ENCODE measurements around the gene TMEM184C. TPM values are rescaled to one million over a fixed set of nuclear protein-coding genes. Genes with fewer than 3 reads are reported as not detected.
A peak's percentile ranks its signal among the peaks of the same experiment; 100 is the strongest.

The TMEM184C gene
- total and polyA plus RNA-seq, 2 donors (not counting 1 experiment from before 2014, with no cell fraction given): 4.9 to 27.5 TPM

- no peak overlapping the region for H3K4me2 ChIP-seq (replicated peaks; ENCODE audit: low read depth, low read length, poor library complexity, severe bottlenecking)
- H3K4me1 ChIP-seq (ENCODE audit: control insufficient read depth in 2 of 2, insufficient read depth in 2 of 2, low read length in 2 of 2): no peaks in the 10 kb centered on the region
- no peaks in the 10 kb centered on the region for H3K27me3 Mint-ChIP-seq
- H3K4me1 Mint-ChIP-seq: peaks cover 8% of the 10 kb centered on the region
- DNase-seq (no peak), ATAC-seq (ENCODE audit: low read depth) (no peak)
- peaks cover 10 to 41% of the 10 kb centered on the region in 2 experiments for H3K36me3 ChIP-seq (replicated peaks in 1 of 2; ENCODE audit: control extremely low read depth in 1 of 2, control insufficient read depth in 1 of 2, extremely low read depth in 1 of 2, insufficient read depth in 2 of 2, low read length in 1 of 2)
- H3K4me3 Mint-ChIP-seq: no peak overlapping the region
- intact Hi-C loops (cut with micrococcal nuclease): no loop called here
- H3K9me3 ChIP-seq (ENCODE audit: control extremely low read depth in 1 of 3, control insufficient read depth in 2 of 3, insufficient read depth in 1 of 3, low read length in 2 of 3): no peaks in the 10 kb centered on the region
- no peaks in the 10 kb centered on the region for H4K20me1 ChIP-seq (ENCODE audit: control insufficient read depth, insufficient read depth, low read length, poor library complexity, severe bottlenecking)
- H3K27ac Mint-ChIP-seq: peak overlapping the region; percentile 23
- H3K79me2 ChIP-seq (ENCODE audit: control insufficient read depth, insufficient read depth, low read length): no peaks in the 10 kb centered on the region
- WGBS (ENCODE audit: insufficient coverage): no CpG with 5 or more reads among the region's 2 CpGs
- ChIA-PET POLR2A (no interaction called here), CTCF (no interaction called here)
- H3K27ac ChIP-seq (ENCODE audit: low read length in 2 of 2): peak overlapping the region in 1 of 2 donors; percentile 57
- no peak for TF ChIP-seq EZH2 (IDR thresholded peaks at IDR 0.05; ENCODE audit: borderline replicate concordance, insufficient read depth, low read depth, low read length, poor library complexity, severe bottlenecking)
- TF ChIP-seq, protein P1, sequence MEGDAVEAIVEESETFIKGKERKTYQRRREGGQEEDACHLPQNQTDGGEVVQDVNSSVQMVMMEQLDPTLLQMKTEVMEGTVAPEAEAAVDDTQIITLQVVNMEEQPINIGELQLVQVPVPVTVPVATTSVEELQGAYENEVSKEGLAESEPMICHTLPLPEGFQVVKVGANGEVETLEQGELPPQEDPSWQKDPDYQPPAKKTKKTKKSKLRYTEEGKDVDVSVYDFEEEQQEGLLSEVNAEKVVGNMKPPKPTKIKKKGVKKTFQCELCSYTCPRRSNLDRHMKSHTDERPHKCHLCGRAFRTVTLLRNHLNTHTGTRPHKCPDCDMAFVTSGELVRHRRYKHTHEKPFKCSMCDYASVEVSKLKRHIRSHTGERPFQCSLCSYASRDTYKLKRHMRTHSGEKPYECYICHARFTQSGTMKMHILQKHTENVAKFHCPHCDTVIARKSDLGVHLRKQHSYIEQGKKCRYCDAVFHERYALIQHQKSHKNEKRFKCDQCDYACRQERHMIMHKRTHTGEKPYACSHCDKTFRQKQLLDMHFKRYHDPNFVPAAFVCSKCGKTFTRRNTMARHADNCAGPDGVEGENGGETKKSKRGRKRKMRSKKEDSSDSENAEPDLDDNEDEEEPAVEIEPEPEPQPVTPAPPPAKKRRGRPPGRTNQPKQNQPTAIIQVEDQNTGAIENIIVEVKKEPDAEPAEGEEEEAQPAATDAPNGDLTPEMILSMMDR (IDR thresholded peaks at IDR 0.05): no peak
- no peak overlapping the region for H3K9ac ChIP-seq (ENCODE audit: low read length)
- peaks cover 3% of the 10 kb centered on the region for H3K9me3 Mint-ChIP-seq (ENCODE audit: insufficient read depth)
- no peaks in the 10 kb centered on the region for H3K27me3 ChIP-seq (replicated peaks in 1 of 4; ENCODE audit: control extremely low read depth in 1 of 4, control insufficient read depth in 3 of 4, insufficient read depth in 4 of 4, low read length in 3 of 4)
- H2AFZ ChIP-seq (ENCODE audit: insufficient read depth, low read depth, low read length, poor library complexity, severe bottlenecking): no peak overlapping the region
- H3K4me3 ChIP-seq (ENCODE audit: control extremely low read depth in 1 of 5, extremely low read depth in 1 of 5, insufficient read depth in 1 of 5, low read depth in 2 of 5, low read length in 4 of 5): no peak overlapping the region
Observed at GRCh38 chr4:147638942-147639341, 21.7 kb downstream of the TMEM184C start.

DNA sequence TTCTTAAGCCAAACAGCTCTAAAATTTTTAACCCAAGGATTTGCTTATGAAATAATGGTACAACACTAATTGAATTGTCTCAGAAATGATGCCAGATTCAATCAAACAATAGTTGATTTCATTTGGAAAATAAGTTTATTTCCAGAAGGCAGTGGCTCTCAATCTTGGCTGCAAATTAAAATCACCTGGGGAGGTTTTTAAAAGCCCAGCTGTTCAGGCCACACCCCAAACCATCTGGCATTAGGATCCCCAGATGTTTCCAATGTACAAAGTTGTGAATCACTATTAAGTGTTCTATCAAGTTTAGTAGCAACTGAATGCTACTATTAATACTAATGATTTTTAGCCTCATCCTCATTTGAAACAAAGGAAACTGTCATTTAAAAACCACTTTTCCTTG, 22.2 kb downstream of the TMEM184C start:
- Histone ChIP-seq H3K27me3 (replicated peaks in 1 of 4; ENCODE audit: control extremely low read depth in 1 of 4, control insufficient read depth in 3 of 4, insufficient read depth in 4 of 4, low read length in 3 of 4) (no peaks in the 10 kb centered on the region), H3K4me3 (ENCODE audit: control extremely low read depth in 1 of 5, extremely low read depth in 1 of 5, insufficient read depth in 1 of 5, low read depth in 2 of 5, low read length in 4 of 5) (no peak overlapping the region), H3K4me2 (replicated peaks; ENCODE audit: low read depth, low read length, poor library complexity, severe bottlenecking) (no peak overlapping the region), H3K9ac (ENCODE audit: low read length) (no peak overlapping the region), H3K9me3 (ENCODE audit: control extremely low read depth in 1 of 3, control insufficient read depth in 2 of 3, insufficient read depth in 1 of 3, low read length in 2 of 3) (no peaks in the 10 kb centered on the region), H2AFZ (ENCODE audit: insufficient read depth, low read depth, low read length, poor library complexity, severe bottlenecking) (no peak overlapping the region), H3K4me1 (ENCODE audit: control insufficient read depth in 2 of 2, insufficient read depth in 2 of 2, low read length in 2 of 2) (no peaks in the 10 kb centered on the region), H3K27ac (ENCODE audit: low read length in 2 of 2) (peak overlapping the region in 1 of 2 donors; percentile 57), H3K36me3 (replicated peaks in 1 of 2; ENCODE audit: control extremely low read depth in 1 of 2, control insufficient read depth in 1 of 2, extremely low read depth in 1 of 2, insufficient read depth in 2 of 2, low read length in 1 of 2) (peaks cover 6 to 36% of the 10 kb centered on the region in 2 experiments), H4K20me1 (ENCODE audit: control insufficient read depth, insufficient read depth, low read length, poor library complexity, severe bottlenecking) (peaks cover 2% of the 10 kb centered on the region), H3K79me2 (ENCODE audit: control insufficient read depth, insufficient read depth, low read length) (no peaks in the 10 kb centered on the region)
- POLR2A ChIA-PET: no interaction called here
- H3K27ac Mint-ChIP-seq: peak overlapping the region; percentile 23
- TF ChIP-seq, protein P1 (IDR thresholded peaks at IDR 0.05): no peak
- no peak for TF ChIP-seq EZH2 (IDR thresholded peaks at IDR 0.05; ENCODE audit: borderline replicate concordance, insufficient read depth, low read depth, low read length, poor library complexity, severe bottlenecking)
- H3K4me3 Mint-ChIP-seq: no peak overlapping the region
- H3K9me3 Mint-ChIP-seq (ENCODE audit: insufficient read depth): peaks cover 3% of the 10 kb centered on the region
- intact Hi-C loops (cut with micrococcal nuclease): no loop called here
- DNase-seq: no peak
- H3K4me1 Mint-ChIP-seq: peaks cover 8% of the 10 kb centered on the region
- ATAC-seq (ENCODE audit: low read depth): no peak
- H3K27me3 Mint-ChIP-seq: no peaks in the 10 kb centered on the region
- CTCF ChIA-PET: no interaction called here

Data from B cell (primary cell).